ENCODE results near the gene POC1B. TPM values are rescaled to one million over a fixed set of nuclear protein-coding genes. Genes with fewer than 3 reads are reported as not detected.
A peak's percentile ranks its signal among the peaks of the same experiment; 100 is the strongest.

The POC1B gene
- total RNA-seq, 1 donor from 2014 or later = 5.7 TPM

DNA sequence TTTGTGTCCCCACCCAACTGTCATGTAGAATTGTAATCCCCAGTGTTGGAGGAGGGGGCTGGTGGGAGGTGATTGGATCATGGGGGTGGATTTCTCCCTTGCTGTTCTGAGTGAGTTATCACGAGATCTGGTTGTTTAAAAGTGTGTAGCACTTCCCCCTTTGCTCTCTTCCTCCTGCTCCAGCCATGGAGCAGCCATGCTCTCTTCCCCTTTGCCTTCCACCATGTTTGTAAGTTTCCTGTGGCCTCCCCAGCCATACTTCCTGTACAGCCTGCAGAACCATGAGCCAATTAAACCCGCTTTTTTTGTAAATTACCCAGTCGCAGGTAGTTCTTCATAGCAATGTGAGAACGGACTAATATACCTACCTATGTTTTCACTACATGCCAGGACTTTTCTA is 2.6 kb upstream of the POC1B start:
- TF ChIP-seq, protein P1, sequence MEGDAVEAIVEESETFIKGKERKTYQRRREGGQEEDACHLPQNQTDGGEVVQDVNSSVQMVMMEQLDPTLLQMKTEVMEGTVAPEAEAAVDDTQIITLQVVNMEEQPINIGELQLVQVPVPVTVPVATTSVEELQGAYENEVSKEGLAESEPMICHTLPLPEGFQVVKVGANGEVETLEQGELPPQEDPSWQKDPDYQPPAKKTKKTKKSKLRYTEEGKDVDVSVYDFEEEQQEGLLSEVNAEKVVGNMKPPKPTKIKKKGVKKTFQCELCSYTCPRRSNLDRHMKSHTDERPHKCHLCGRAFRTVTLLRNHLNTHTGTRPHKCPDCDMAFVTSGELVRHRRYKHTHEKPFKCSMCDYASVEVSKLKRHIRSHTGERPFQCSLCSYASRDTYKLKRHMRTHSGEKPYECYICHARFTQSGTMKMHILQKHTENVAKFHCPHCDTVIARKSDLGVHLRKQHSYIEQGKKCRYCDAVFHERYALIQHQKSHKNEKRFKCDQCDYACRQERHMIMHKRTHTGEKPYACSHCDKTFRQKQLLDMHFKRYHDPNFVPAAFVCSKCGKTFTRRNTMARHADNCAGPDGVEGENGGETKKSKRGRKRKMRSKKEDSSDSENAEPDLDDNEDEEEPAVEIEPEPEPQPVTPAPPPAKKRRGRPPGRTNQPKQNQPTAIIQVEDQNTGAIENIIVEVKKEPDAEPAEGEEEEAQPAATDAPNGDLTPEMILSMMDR (IDR thresholded peaks at IDR 0.05; ENCODE audit: partially characterized antibody, unreplicated experiment) = no peak
- H3K4me3 Mint-ChIP-seq (ENCODE audit: unreplicated experiment) = no peak overlapping the region
- peaks cover 2% of the 10 kb centered on the region for H3K27me3 Mint-ChIP-seq (ENCODE audit: unreplicated experiment)
- no peaks in the 10 kb centered on the region for H3K9me3 Mint-ChIP-seq (ENCODE audit: unreplicated experiment)
- no peaks in the 10 kb centered on the region for H3K36me3 Mint-ChIP-seq (ENCODE audit: unreplicated experiment)
- no peak for DNase-seq
- no peak overlapping the region for H3K27ac Mint-ChIP-seq (ENCODE audit: unreplicated experiment)
- H3K4me1 Mint-ChIP-seq (ENCODE audit: low read depth, unreplicated experiment) = no peaks in the 10 kb centered on the region

DNA sequence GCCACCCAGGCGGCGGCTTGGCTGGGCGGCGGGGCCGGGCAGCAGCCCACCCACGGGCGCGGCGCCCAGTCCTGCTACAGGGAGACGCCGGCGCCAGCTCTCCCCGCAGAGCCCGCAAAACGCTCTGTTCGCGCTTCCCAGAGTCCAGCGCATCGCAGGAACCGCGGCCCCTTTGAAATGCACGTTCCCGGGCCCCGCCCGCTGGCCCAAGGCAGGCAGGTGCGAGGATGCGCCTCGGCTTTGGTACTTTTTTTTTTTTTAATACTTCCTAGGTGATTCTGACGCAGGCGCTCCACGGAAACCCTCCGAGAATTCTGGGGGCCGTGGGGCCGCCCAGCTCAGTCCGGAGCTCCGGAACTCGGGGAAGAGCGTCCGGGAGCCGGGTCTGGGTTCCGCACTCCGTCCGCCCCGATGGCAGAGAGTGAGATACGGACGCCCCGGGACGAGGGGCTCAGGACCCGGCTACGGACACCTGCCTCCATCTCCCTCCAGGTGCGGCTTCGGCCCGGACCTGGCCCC is 483 bp downstream of the POC1B start:
- Mint-ChIP-seq H3K4me1 (ENCODE audit: low read depth, unreplicated experiment) (no peaks in the 10 kb centered on the region), H3K27ac (ENCODE audit: unreplicated experiment) (no peak overlapping the region), H3K9me3 (ENCODE audit: unreplicated experiment) (no peaks in the 10 kb centered on the region), H3K27me3 (ENCODE audit: unreplicated experiment) (peaks cover 2% of the 10 kb centered on the region), H3K4me3 (ENCODE audit: unreplicated experiment) (peak overlapping the region; percentile 96), H3K36me3 (ENCODE audit: unreplicated experiment) (no peaks in the 10 kb centered on the region)
- TF ChIP-seq, protein P1 (IDR thresholded peaks at IDR 0.05; ENCODE audit: partially characterized antibody, unreplicated experiment) = no peak
- peak; percentile 62 for DNase-seq

DNA sequence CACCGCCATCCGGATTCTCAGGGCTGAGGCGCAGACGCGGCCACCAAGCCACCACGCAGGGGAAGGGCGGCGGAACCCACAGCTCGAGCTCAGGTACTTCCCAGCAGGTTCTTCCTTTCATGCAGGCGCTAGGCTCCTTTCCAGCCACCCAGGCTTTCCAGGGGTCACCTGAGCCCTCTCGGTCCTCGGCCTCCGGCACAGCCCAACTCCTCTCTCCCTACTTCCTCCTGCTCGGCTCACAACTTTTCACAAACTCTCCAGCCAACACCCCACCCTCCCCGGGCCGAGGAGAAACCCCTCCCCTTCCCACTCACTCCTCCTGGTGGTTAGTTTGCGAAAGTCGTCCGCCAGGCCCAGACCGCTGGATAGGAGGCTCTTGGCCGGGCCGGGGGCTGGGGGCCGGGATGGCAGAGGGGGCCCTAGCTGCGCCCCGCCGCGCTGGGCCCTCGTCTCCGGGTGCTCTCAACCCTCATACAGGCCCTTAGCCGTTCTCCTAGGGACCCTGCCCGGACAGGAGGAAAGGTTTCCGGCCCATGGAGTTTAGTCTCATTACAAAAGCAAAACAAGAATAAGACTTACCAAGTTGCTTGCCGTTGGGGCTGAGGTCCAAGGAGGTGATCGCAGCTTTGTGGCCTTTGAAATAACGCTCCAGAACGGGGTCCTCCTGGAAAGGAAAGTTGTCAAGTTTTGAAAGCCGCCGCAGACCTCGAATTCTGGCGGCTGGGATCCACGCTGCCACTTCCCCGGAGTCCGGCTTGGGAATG is 1.1 kb downstream of the POC1B start, which contains the start of gene GALNT4:
GALNT4 (minus strand) TSS at position 256 of the 764 bp plus-strand sequence; CDS start at position 9, 247 bp downstream.
- H3K9me3 Mint-ChIP-seq (ENCODE audit: unreplicated experiment) = no peaks in the 10 kb centered on the region
- peak within 1 kb of the TSS; percentile 96 for H3K4me3 Mint-ChIP-seq (ENCODE audit: unreplicated experiment)
- H3K36me3 Mint-ChIP-seq (ENCODE audit: unreplicated experiment) = no peaks in the 10 kb centered on the region

DNA sequence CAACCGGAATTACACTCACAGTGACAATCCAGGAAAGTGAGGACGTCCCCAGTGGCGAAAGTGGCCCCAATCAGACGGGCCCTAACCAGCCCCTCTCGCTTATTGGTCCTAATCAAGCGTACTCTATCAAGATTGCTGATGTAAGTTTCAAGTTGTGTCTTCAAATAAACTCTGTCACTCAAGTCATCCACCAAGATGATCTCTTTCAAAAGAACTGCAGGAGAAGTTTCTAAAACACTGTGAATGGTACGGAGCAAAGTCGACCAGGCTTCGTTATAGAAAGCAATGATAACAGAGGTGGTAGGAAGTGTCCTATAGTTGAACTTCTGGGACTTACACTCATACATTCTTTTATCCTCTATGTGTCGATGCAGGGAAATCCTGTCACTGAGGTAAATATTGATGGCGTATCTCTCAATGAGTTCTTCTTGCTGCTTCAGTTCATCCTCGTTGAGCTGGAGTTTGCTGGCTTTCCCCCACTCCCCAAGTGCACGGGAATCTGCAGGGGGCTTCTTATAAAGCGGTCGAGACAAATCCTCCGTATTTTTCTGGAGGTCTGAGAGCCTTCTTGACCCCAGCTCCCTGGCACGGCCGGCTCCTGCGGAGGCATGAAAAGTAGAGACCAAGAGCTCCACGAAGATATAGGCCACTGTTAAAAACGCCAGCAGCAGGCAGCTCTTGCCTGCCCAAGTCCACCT is 1.9 kb downstream of the POC1B start:
- Mint-ChIP-seq H3K4me3 (ENCODE audit: unreplicated experiment) (peak overlapping the region; percentile 82), H3K27me3 (ENCODE audit: unreplicated experiment) (peaks cover 2% of the 10 kb centered on the region), H3K36me3 (ENCODE audit: unreplicated experiment) (no peaks in the 10 kb centered on the region), H3K27ac (ENCODE audit: unreplicated experiment) (no peak overlapping the region), H3K4me1 (ENCODE audit: low read depth, unreplicated experiment) (no peaks in the 10 kb centered on the region), H3K9me3 (ENCODE audit: unreplicated experiment) (no peaks in the 10 kb centered on the region)
- TF ChIP-seq, protein P1 (IDR thresholded peaks at IDR 0.05; ENCODE audit: partially characterized antibody, unreplicated experiment) = no peak
- DNase-seq = no peak

More for the DNA sequence above, 1.1 kb downstream of the POC1B start, which contains the start of gene GALNT4:
- no peaks in the 10 kb centered on the region for H3K4me1 Mint-ChIP-seq (ENCODE audit: low read depth, unreplicated experiment)
- H3K27ac Mint-ChIP-seq (ENCODE audit: unreplicated experiment) = no peak within 1 kb of the TSS
- TF ChIP-seq, protein P1 (IDR thresholded peaks at IDR 0.05; ENCODE audit: partially characterized antibody, unreplicated experiment) = peak; percentile 75
- peaks cover 2% of the 10 kb centered on the region for H3K27me3 Mint-ChIP-seq (ENCODE audit: unreplicated experiment)
- peak; percentile 78 for DNase-seq

Measured in glutamatergic neuron (in vitro differentiated cells).